ENCODE data around the gene GOLPH3.

DNA sequence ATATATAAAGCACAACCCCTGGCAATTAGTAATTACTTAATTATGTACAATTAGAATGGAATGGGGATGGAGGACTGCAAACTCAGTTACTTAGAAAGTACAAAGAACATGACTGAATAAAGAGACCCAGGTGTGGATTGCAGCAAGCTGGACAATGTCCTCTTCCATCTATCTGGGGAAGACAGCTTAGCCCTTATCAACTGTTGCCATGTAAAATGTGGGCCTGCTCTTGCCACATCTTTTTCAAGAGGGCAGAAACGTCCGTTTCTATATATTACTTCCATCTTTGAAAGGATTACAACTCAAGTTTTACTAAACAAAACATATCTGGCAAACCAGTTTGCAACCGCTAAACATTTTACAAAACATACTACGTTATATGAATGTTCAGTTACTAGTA lies 26.2 kb downstream of the GOLPH3 start:
- TF ChIP-seq, protein P1, sequence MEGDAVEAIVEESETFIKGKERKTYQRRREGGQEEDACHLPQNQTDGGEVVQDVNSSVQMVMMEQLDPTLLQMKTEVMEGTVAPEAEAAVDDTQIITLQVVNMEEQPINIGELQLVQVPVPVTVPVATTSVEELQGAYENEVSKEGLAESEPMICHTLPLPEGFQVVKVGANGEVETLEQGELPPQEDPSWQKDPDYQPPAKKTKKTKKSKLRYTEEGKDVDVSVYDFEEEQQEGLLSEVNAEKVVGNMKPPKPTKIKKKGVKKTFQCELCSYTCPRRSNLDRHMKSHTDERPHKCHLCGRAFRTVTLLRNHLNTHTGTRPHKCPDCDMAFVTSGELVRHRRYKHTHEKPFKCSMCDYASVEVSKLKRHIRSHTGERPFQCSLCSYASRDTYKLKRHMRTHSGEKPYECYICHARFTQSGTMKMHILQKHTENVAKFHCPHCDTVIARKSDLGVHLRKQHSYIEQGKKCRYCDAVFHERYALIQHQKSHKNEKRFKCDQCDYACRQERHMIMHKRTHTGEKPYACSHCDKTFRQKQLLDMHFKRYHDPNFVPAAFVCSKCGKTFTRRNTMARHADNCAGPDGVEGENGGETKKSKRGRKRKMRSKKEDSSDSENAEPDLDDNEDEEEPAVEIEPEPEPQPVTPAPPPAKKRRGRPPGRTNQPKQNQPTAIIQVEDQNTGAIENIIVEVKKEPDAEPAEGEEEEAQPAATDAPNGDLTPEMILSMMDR (conservative IDR thresholded peaks at IDR 0.05; ENCODE audit: low read length) = no peak
- no peak for TF ChIP-seq EZH2phosphoT487 (IDR thresholded peaks at IDR 0.05; ENCODE audit: borderline replicate concordance)

All from Loucy (cell line).